ENCODE measurements around the gene LTO1. TPM values are rescaled to one million over a fixed set of nuclear protein-coding genes. Genes with fewer than 3 reads are reported as not detected.
"Not testable (repeated sequence)": the region's sequence is repeated elsewhere in the genome, so short reads cannot be mapped to it uniquely, and the experiment has no call there.

LTO1 gene
- total RNA-seq, 4 donors from 2014 or later: 16.5 to 29.2 (median 19.3) TPM

GRCh38 chr11:69697469-69697843 lies 22.3 kb upstream of the LTO1 start:
- Histone ChIP-seq H3K4me3 (no peak overlapping the region), H3K27me3 (peaks cover 0 to 93% (median 5%) of the 10 kb centered on the region in 4 donors), H3K27ac (no peak overlapping the region), H3K4me1 (peaks cover 0 to 12% (median 0%) of the 10 kb centered on the region in 3 donors), H3K9me3 (no peaks in the 10 kb centered on the region), H3K36me3 (no peaks in the 10 kb centered on the region)
- DNase-seq: no peak
- 40 to 82% methylated on average over 1 to 6 of the region's 8 CpGs for WGBS, 2 donors
- intact Hi-C loops (cut with DNase I): no loop called here
- TF ChIP-seq POLR2A (IDR thresholded peaks at IDR 0.05) (no peak), CTCF (IDR thresholded peaks at IDR 0.05) (no peak)

GRCh38 chr11:69696749-69697468 lies 21.8 kb upstream of the LTO1 start:
- WGBS, 2 donors: 45 to 67% methylated on average over 12 to 13 of the region's 15 CpGs
- Histone ChIP-seq H3K27me3 (peaks cover 0 to 93% (median under 1%) of the 10 kb centered on the region in 4 donors), H3K36me3 (no peaks in the 10 kb centered on the region), H3K4me1 (peaks cover 0 to 6% (median 0%) of the 10 kb centered on the region in 3 donors), H3K27ac (no peak overlapping the region), H3K4me3 (no peak overlapping the region), H3K9me3 (no peaks in the 10 kb centered on the region)
- DNase-seq: no peak
- intact Hi-C loops (cut with DNase I): no loop called here
- TF ChIP-seq CTCF (IDR thresholded peaks at IDR 0.05): no peak
- TF ChIP-seq POLR2A (IDR thresholded peaks at IDR 0.05): no peak

GRCh38 chr11:69695995-69696394 lies 20.8 kb upstream of the LTO1 start:
- H3K4me1 ChIP-seq; H3K4me3 ChIP-seq; H3K27ac ChIP-seq; H3K36me3 ChIP-seq; H3K9me3 ChIP-seq; DNase-seq; intact Hi-C loops (cut with DNase I): not testable (repeated sequence)
- H3K27me3 ChIP-seq: peaks cover 0 to 90% (median 0%) of the 10 kb centered on the region in 4 donors
- 67% methylated on average over 3 of the region's 6 CpGs; no CpG with 5 or more reads in 1 of the 2 donors for WGBS, 2 donors

- Histone ChIP-seq H3K4me1 (peaks cover 0 to 2% (median 0%) of the 10 kb centered on the region in 3 donors), H3K27me3 (peaks cover 0 to 85% (median 0%) of the 10 kb centered on the region in 4 donors), H3K9me3 (no peaks in the 10 kb centered on the region), H3K36me3 (no peaks in the 10 kb centered on the region), H3K4me3 (no peak overlapping the region), H3K27ac (no peak overlapping the region)
- intact Hi-C loops (cut with DNase I): no loop called here
- WGBS, 2 donors: 80 to 86% methylated on average over 3 to 7 of the region's 7 CpGs
- TF ChIP-seq POLR2A (IDR thresholded peaks at IDR 0.05): no peak
- TF ChIP-seq CTCF (IDR thresholded peaks at IDR 0.05): no peak
- DNase-seq: no peak
Observed at GRCh38 chr11:69695581-69695980, 20.4 kb upstream of the LTO1 start.

GRCh38 chr11:69694781-69695180 lies 19.6 kb upstream of the LTO1 start:
- Histone ChIP-seq H3K4me1 (no peaks in the 10 kb centered on the region), H3K27me3 (peaks cover 0 to 80% (median 0%) of the 10 kb centered on the region in 4 donors), H3K36me3 (no peaks in the 10 kb centered on the region), H3K27ac (no peak overlapping the region), H3K9me3 (no peaks in the 10 kb centered on the region), H3K4me3 (no peak overlapping the region)
- TF ChIP-seq CTCF (IDR thresholded peaks at IDR 0.05) (no peak), POLR2A (IDR thresholded peaks at IDR 0.05) (no peak)
- intact Hi-C loops (cut with DNase I): no loop called here
- 72 to 78% methylated on average over 7 to 9 of the region's 10 CpGs for WGBS, 2 donors
- no peak for DNase-seq

All from esophagus squamous epithelium (tissue), 5 donors.